Uterus (tissue), 4 donors: ENCODE results near the gene TOLLIP. TPM values are rescaled to one million over a fixed set of nuclear protein-coding genes. Genes with fewer than 3 reads are reported as not detected.

Experiments
- DNase-seq, 2 donors: peaks; one replicate each; pipeline ENCODE4 v3.0.0-alpha.2; 2019 to 2020
- H3K27ac ChIP-seq, 2 donors: fragments of 200-600 bp; sonication (generic); 1 replicate in 1 of 2; 2 replicates in 1 of 2; pipeline ENCODE4 v1.5.1; 2016 to 2018
- H3K27me3 ChIP-seq, 2 donors: fragments of 200-600 bp; sonication (generic); one replicate each; pipeline ENCODE4 v1.5.1; 2018 to 2019; ENCODE audit warnings: control low read depth in 1 of 2
- H3K36me3 ChIP-seq, 2 donors: fragments of 200-600 bp; sonication (generic); one replicate each; pipeline ENCODE4 v1.5.1; 2019; ENCODE audit warnings: control low read depth in 1 of 2
- H3K4me1 ChIP-seq, 2 donors: fragments of 200-600 bp; sonication (generic); one replicate each; pipeline ENCODE4 v1.5.1; 2018 to 2019; ENCODE audit warnings: control low read depth in 1 of 2
- H3K4me3 ChIP-seq, 2 donors: fragments of 200-600 bp; sonication (generic); 1 replicate in 1 of 2; 2 replicates in 1 of 2; pipeline ENCODE4 v1.5.1; 2018 to 2019; ENCODE audit warnings: mild to moderate bottlenecking in 1 of 2
- H3K9me3 ChIP-seq, 2 donors: fragments of 200-600 bp; sonication (generic); one replicate each; pipeline ENCODE4 v1.5.1; 2019; ENCODE audit warnings: control low read depth in 1 of 2
- POLR2A ChIP-seq, 2 donors: fragments of 450-650 bp; IDR thresholded peaks; one replicate each; pipeline ENCODE4 v1.6.1; 2016; ENCODE audit warnings: antibody characterized with exemption in 2 of 2, mild to moderate bottlenecking in 1 of 2, moderate library complexity in 1 of 2
- intact Hi-C: fragments of 100-400 bp; cut with DNase I; formaldehyde crosslinking; loops from one replicate; pipeline ENCODE4 v1.15.1; 2023; ENCODE audit warnings: low total_unique reads
- total RNA-seq, 4 donors: library from RNA; depleted of rRNA in 3 of 4; stranded (reverse); fragments of >200 nt in 3 of 4; gene quantifications; one replicate each; pipeline versions ENCODE4 v1.1.0 to v1.2.4, GENCODE V29; 2014 to 2023
- TF ChIP-seq, protein P1 (sequence below), 4 experiments: fragments of 200-600 bp in 2 of 4; fragments of 450-650 bp in 2 of 4; sonication (generic) in 2 of 4; IDR thresholded peaks; one replicate each; pipeline ENCODE4 v1.5.1; 2016 to 2019; ENCODE audit warnings: antibody characterized with exemption in 4 of 4, mild to moderate bottlenecking in 2 of 4, moderate library complexity in 1 of 4
- donor health status: DM: yes; HTN: yes; CAD: no.

The TOLLIP gene
- total RNA-seq, 4 donors from 2014 or later = 5.9 to 86.8 (median 36.2) TPM

DNA sequence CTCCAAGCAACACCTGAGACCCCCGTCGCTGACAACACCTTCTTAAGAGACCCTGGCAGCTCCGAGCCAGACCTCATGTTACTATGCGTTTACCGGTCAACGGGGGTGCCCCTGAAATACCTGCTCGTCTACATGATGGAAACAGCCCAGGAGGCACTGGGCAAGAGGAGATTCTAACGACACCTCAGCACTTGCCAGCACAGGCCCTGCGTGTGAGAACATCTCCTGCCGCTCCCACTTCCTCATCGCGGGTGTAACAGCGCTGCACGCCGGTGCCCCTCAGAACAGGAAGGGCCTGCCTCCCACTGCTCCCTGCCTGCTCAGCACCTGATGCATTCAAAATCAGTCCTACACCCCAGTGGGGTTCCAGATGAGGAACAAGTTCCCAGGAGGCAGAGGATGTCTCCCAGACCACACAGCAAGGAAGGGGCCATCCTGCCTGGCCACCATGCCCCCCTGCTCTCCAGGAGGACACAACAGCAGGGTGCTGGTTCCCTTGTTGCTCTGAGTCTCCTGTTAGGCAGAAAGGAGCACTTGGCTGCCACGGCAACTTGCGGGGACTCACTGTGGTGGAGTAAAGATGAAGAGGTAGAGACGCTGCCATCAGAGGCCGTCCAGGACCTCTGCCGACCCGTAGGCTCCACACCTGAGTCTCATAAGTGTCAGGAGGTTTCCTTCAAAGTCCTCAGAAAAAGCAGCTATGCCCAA, 2.1 kb downstream of the TOLLIP start:
- Histone ChIP-seq H3K4me1 (peaks cover 0 to 6% of the 10 kb centered on the region in 2 donors), H3K27ac (no peak overlapping the region), H3K9me3 (peaks cover 0 to 2% of the 10 kb centered on the region in 2 donors), H3K4me3 (no peak overlapping the region), H3K36me3 (no peaks in the 10 kb centered on the region), H3K27me3 (no peaks in the 10 kb centered on the region)
- intact Hi-C loops = no loop called here
- no peak for TF ChIP-seq POLR2A (IDR thresholded peaks at IDR 0.05)
- TF ChIP-seq, protein P1, sequence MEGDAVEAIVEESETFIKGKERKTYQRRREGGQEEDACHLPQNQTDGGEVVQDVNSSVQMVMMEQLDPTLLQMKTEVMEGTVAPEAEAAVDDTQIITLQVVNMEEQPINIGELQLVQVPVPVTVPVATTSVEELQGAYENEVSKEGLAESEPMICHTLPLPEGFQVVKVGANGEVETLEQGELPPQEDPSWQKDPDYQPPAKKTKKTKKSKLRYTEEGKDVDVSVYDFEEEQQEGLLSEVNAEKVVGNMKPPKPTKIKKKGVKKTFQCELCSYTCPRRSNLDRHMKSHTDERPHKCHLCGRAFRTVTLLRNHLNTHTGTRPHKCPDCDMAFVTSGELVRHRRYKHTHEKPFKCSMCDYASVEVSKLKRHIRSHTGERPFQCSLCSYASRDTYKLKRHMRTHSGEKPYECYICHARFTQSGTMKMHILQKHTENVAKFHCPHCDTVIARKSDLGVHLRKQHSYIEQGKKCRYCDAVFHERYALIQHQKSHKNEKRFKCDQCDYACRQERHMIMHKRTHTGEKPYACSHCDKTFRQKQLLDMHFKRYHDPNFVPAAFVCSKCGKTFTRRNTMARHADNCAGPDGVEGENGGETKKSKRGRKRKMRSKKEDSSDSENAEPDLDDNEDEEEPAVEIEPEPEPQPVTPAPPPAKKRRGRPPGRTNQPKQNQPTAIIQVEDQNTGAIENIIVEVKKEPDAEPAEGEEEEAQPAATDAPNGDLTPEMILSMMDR (IDR thresholded peaks at IDR 0.05) = no peak
- no peak for DNase-seq

DNA sequence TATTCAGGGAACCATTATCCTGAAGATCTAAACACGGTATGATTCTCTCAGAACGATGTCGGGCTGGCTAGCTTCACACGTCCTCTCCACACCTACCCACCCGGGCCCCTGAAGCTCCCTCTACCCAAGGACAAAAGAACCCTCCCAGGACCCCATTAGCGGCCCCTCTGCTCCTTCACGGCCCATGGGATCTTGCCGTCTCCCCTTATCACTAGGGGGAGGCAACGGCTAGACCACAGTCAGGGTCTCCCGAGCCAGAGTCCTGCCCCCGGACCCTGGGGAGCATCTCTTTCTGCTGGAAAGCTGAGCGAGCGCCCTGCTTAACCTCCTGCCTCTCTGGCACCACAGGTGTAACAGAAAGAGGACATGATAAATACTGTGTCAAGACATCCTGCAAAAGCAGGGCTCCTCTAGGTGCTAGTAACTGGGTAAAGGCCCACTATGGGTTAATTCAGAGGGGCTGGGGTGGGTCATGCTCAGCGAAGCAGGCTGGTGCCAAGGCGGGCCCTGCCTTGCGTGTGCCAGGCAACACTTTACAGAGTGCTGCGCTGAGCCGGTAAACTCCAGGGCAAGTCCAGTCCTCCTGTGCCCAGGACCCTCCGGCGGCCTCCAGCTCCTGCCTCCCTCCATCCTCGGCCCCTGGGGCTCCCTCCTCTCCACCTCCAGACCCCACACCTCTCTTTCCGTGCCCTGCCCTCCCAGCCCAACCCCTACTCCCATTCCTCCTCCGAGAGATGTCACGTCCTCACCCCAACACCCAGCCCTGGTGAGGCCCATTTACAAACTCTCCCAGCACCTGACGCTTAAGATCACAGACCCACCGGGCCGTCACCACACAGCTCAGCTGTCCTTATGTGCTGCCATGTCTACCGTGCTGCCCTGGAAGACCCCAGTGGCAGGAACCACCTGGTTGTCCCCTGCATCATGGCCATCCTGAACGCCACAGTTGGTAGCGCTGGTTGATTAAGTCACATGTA, 3.0 kb downstream of the TOLLIP start:
- TF ChIP-seq, protein P1 (IDR thresholded peaks at IDR 0.05) = no peak
- TF ChIP-seq POLR2A (IDR thresholded peaks at IDR 0.05) = no peak
- H3K9me3 ChIP-seq = no peaks in the 10 kb centered on the region
- no peaks in the 10 kb centered on the region for H3K36me3 ChIP-seq
- H3K27me3 ChIP-seq = no peaks in the 10 kb centered on the region
- peaks cover 0 to 6% of the 10 kb centered on the region in 2 donors for H3K4me1 ChIP-seq
- no peak overlapping the region for H3K4me3 ChIP-seq
- DNase-seq = no peak
- intact Hi-C loops = no loop called here
- no peak overlapping the region for H3K27ac ChIP-seq

DNA sequence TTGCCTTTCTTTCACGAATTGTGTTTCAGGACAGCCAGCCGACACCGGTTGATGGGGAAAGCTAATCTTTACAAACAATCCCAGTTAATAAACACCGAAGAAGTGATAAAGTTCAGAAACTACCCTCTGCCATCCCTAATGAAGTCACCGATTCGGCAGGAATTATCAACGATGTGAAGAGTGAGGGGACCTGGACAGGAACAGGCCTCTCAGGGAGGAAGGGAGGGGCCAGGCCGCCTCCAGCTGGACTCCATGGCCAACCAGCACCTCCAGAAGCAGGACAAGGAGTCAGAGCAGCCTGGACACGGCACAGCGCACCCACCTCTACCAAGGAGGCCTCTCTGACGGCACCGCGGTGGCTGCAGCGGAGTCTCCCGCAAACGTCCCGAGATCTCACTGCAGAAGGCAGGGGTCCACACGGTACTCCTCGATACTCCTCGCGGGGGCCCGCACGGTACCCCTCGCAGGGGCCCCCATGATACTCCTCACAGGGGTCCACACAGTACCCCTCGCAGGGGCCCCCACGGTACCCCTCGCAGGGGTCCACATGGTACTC, 3.9 kb downstream of the TOLLIP start:
- H3K4me1 ChIP-seq = peaks cover 0 to 6% of the 10 kb centered on the region in 2 donors
- TF ChIP-seq, protein P1 (IDR thresholded peaks at IDR 0.05) = no peak
- no peak for TF ChIP-seq POLR2A (IDR thresholded peaks at IDR 0.05)
- no peak overlapping the region for H3K27ac ChIP-seq
- intact Hi-C loops = no loop called here
- no peaks in the 10 kb centered on the region for H3K36me3 ChIP-seq
- H3K4me3 ChIP-seq = no peak overlapping the region
- H3K27me3 ChIP-seq = no peaks in the 10 kb centered on the region
- no peak for DNase-seq
- no peaks in the 10 kb centered on the region for H3K9me3 ChIP-seq

DNA sequence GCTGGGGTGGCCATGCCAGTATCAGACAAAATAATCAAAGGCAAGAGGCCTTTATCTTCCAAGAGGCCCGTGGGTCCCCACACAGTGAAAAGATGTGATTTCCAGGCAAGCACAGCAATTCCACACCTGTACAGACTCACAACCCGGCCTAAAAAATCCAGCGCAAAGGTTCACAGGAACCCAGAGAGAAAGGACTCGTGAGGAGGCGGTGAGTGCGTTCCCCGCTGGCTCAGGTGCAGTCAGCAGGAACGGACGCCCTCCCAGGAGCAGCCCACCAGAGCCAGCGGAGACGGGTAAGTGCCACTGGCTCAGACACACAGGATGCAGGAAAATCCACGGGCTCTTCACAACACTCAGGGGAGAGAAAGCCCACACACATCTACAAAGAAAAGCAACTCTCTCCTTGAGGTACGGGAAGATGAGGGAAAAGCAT, 4.4 kb downstream of the TOLLIP start:
- DNase-seq = no peak
- Histone ChIP-seq H3K4me1 (peaks cover 0 to 6% of the 10 kb centered on the region in 2 donors), H3K27me3 (no peaks in the 10 kb centered on the region), H3K4me3 (no peak overlapping the region), H3K9me3 (no peaks in the 10 kb centered on the region), H3K27ac (no peak overlapping the region), H3K36me3 (no peaks in the 10 kb centered on the region)
- intact Hi-C loops = no loop called here
- TF ChIP-seq, protein P1 (IDR thresholded peaks at IDR 0.05) = no peak
- no peak for TF ChIP-seq POLR2A (IDR thresholded peaks at IDR 0.05)
